ENCODE data around the gene SEL1L.
A peak's percentile ranks its signal among the peaks of the same experiment; 100 is the strongest.
"Not testable (repeated sequence)": the region's sequence is repeated elsewhere in the genome, so short reads cannot be mapped to it uniquely, and the experiment has no call there.

SEL1L gene

GRCh38 chr14:81533536-81534343 is at the start of gene SEL1L:
TSS of gene SEL1L (minus strand) at chr14:81533853. CDS start at chr14:81533744, 109 bp downstream.
- peak; percentile 100 for DNase-seq

DNA sequence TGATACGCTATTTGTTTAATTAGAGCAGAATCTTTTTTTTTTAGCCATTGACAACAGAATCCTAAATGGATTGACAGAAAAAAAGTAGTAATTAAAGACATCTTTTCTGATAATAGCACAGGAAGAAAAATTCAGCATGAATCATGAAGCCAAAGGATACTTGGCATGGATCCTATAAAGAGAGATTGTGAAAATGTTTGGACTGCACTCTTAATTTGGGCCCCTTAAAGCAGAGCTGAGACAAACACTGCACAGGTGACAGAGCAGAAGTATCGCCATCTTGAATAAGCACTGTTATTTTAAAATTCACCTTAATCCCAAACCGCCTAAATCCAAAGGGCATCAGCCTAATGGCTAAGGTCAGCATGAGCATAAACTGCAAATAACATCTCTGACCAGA is 48.8 kb upstream of the SEL1L start:
- no peak for DNase-seq

DNA sequence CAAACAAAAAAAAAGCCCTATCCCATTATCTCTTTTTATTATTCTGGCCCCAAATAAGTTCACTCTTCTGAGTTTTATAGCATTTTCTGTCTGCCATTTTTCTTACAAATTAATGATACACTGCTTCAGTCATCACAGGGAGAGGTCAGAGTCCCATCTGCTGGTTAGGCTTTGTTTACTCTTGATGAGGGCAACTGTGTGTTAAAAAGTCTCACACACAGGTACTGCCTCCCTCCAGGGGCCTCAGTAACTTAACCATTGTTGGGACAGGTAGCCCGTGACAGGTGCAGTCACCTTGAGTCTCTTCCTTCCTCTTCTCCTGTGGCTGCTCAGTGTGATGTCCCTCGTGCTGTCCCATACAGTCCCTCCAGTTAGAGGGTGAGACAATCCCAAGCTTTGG is 45.5 kb upstream of the SEL1L start:
- DNase-seq, result no peak

- no peak for DNase-seq
Measured at GRCh38 chr14:81571437-81571836, 37.8 kb upstream of the SEL1L start.

GRCh38 chr14:81567302-81567701 is 33.6 kb upstream of the SEL1L start:
- no peak for DNase-seq

DNA sequence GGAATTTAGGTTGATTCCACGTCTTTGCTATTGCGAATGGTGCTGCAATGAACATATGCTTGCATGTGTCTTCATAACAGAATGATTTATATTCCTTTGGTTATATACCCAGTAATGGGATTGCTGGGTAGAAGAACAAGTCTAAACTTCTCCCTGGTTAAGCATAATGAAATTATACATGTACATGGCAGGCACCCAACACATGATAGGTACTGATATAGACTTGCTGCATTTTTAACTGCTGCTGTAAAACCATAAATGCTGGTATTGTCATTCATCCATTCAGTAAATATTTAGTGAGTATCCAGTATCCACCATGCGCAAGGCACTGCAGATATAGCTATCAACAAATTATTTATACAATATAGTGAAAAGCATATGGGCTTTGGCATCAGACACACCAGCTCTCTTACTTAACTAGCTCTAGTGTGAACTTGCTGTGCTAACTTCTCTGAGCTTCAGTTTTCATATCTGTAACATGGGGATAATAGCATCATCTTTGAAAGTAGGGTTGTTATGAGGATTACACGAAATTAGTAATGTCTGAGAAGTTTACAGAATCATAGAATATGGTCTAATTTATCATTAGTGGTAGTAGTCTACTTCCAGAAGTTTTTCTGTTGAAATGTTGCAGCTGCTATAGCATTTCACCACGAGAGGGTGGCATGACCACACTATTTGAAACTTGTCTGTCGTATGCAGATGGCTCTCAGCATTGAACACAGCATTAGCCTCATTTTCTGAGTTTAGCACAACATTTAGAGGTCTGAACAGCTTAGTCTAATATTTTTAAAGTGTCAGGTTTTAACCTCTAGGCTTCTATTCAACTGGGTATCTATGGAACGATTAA is 32.0 kb upstream of the SEL1L start:
- DNase-seq, result no peak

GRCh38 chr14:81562818-81563217 is 29.2 kb upstream of the SEL1L start:
- no peak for DNase-seq

GRCh38 chr14:81561084-81561775 is 27.6 kb upstream of the SEL1L start:
- no peak for DNase-seq

DNA sequence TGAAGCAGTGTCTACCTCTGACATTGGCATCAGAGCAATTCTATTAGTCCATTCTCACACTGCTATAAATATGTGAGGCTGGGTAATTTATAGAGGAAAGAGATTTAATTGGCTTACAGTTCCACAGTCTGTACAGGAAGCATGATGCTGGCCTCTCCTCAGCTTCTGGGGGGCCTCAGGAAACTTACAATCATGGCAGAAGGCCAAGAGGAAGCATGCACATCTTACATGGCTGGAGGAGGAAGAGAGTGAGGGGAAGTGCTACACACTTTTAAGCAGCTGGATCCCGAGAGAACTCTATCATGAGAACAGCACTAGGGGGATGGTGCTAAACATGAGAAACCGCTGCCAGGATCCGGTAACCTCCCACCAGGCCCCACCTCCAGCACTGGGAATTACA is 25.7 kb upstream of the SEL1L start:
- no peak for DNase-seq

- no peak for DNase-seq
Measured at GRCh38 chr14:81557146-81557545, 23.5 kb upstream of the SEL1L start.

GRCh38 chr14:81555684-81556083 is 22.0 kb upstream of the SEL1L start:
- DNase-seq, result no peak

DNA sequence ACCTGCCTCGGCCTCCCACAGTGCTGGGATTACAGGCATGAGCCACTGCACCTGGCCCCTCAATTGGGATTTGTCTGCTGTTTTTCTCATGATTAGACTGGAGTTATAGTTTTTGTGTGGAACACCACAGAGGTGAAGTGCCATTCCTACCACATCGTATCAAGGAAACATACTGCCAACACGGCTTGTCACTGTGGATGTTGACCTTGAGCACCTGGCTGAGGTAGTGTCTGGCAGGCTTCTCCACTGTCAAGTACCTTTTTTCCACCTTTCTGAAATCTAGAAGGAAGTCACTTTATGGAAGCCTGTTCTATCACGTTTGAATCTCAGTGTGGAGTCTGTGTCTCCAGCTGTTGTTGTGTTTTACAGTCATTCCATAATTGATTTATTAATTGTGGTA is 21.4 kb upstream of the SEL1L start:
- no peak for DNase-seq

DNA sequence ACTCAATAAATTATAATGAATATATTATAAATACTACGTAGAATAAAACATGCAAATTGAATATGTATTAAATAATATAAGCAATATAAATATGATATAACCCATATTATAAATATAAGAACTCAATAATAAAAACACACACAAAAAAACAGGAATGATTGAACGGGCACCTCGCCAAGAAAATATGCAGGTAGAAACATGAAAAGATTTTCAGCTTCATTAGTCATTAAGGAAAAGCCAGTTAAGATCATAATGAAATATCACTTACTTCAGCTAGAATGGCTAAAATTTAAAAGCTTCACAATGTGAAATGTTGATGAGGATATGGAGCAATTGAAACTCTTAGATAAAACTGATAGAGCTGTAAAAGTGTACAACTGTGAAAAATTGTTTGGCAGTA is 17.8 kb upstream of the SEL1L start:
- DNase-seq, result no peak

DNA sequence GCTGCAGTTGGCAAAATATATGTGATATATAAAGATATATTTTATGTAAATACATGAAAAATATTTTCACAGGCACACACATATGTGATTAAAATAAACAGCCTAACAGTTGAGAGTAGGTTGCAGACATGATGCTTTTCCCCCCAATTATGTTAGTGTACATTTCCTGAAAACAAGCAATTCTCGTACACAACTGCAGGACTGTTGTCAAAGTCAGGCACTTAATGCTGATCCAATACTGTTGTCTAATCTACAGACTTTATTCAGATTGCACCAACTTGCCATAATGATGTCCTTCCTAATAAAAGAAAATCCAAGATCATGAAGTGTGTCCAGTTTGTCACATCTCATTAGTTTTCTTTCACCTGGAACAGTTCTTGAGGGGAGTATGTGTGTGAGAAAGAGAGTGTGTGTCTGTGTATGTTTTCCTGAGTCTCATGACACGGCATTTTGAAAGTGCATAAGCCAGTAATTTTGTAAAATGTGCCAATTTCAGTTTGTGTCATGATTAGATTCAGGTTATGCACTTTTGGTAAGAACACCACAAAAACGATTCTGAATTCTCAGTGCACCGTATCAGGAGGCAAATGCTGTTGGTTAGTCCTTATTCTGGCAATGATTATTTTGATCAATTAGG is 16.5 kb upstream of the SEL1L start:
- no peak for DNase-seq

DNA sequence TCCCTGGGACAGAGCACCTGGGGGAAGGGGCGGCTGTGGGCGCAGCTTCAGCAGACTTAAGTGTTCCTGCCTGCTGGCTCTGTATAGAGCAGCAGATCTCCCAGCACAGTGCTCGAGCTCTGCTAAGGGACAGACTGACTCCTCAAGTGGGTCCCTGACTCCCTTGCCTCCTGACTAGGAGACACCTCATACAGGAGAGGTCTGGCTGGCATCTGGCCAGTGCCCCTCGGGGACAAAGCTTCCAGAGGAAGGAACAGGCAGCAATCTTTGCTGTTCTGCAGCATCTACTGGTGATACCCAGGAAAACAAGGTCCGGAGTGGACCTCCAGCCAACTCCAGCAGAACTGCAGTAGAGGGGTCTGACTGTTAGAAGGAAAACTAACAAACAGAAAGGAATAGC is 7.6 kb upstream of the SEL1L start:
- not testable (repeated sequence) for DNase-seq

DNA sequence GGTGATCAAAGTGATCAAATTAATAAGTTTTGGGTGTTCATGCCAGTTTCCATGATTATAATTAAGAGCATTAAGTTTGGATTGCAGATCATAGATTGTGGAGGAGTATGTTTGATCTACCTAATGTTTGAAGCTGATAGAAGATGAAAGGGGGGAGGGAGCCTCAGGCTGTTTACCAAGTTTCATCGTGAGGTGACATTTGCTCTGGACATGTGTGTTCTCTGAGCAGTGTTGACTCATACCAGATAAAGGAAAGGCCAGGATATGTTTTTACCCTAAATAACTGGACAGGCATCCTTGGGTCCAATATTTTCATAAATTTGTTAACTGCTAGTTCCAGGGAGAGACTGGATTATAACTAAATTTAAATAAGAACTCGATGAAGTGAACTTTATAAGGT is 3.5 kb upstream of the SEL1L start:
- DNase-seq, result no peak

DNA sequence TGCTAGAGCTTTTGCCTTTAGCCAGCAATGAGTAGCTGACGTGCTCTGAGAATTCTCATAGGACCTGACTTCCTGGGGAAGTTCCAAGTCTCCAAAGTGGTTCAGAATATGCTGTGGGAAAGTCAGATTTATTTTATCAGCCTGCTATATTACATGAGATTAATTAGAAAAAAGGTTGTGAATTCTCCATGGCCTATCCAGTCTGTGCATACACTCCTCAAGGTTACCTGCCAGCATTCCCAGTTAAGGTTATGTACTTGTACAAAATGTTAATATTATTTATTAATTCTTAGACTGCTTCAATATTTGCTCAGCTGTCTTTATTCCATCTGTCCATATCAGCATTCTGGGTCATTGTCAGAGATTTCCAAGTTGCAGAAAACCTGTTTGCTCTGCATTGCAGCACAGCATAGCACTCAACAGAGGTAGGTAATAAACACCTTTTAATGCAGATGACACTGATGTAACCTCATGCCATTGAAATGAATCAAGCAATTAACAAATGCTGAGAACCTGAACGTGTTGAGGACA is 2.7 kb upstream of the SEL1L start:
- DNase-seq, result no peak

GRCh38 chr14:81535396-81536164 is 1.9 kb upstream of the SEL1L start:
- DNase-seq, result no peak

- DNase-seq, result no peak
Measured at GRCh38 chr14:81534510-81535074, 939 bp upstream of the SEL1L start.

GRCh38 chr14:81533212-81533535 is 479 bp downstream of the SEL1L start:
- DNase-seq, result no peak

- no peak for DNase-seq
Measured at GRCh38 chr14:81529391-81529790, 4.3 kb downstream of the SEL1L start.

DNA sequence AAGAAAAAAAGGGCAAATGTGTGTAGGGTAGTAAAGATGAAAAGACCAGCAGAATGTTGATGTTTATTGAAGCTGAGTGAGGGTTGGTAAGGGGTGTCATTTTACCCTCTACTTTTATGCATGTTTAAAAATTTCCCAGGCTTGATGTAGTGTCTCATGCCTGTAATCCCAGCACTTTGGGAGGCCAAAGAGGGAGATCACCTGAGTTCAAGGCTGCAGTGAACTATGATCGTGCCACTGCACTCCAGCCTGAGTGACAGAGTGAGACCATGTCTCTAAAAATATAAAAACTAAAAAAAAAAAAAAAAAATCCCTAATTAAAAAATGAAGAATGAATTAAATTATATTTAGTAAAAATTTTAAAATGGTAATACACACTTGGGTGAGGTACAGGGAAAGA is 8.5 kb downstream of the SEL1L start:
- no peak for DNase-seq

Data from CD4-positive, alpha-beta T cell treated with Interleukin-21 for 1 hour (primary cell).